ENCODE data around the gene CABP1. TPM values are rescaled to one million over a fixed set of nuclear protein-coding genes. Genes with fewer than 3 reads are reported as not detected.
"Not testable (repeated sequence)": the region's sequence is repeated elsewhere in the genome, so short reads cannot be mapped to it uniquely, and the experiment has no call there.

Gene CABP1
- 1 to 10 TPM; 3.5 to 6.8 TPM for total RNA-seq
- polyA plus RNA-seq (ENCODE audit: insufficient read length in 2 of 2): 10 to 100 TPM; 26.1 to 30.2 TPM
- long read RNA-seq, donor 1, transcript CABP1-202 (6 exons, 1,658 nt): major isoform, 7 of 7 reads
- long read RNA-seq, donor 1, partial matches to known transcripts: 0 of 7 reads
- long read RNA-seq, donor 1, other reads (novel, unspliced or antisense): 0 of 7 reads
- long read RNA-seq, donor 2, partial matches to known transcripts: 0 of 1 reads
- long read RNA-seq, donor 2, other reads (novel, unspliced or antisense): 0 of 1 reads
- long read RNA-seq, donor 3, partial matches to known transcripts: 0 of 3 reads
- long read RNA-seq, donor 3, other reads (novel, unspliced or antisense): 0 of 3 reads
- long read RNA-seq, donor 4: 0 reads

- Histone ChIP-seq H3K27ac (ENCODE audit: low read depth, low read length) (no peak within 1 kb of the TSS), H3K4me3 (ENCODE audit: low read depth, low read length) (peak within 1 kb of the TSS; percentile 26), H3K36me3 (ENCODE audit: control insufficient read depth, insufficient read depth, low read length) (no peaks in the 10 kb centered on the region), H3K27me3 (ENCODE audit: control insufficient read depth, insufficient read depth, low read length) (peaks cover 26% of the 10 kb centered on the region), H3K4me1 (ENCODE audit: control insufficient read depth, insufficient read depth, low read length) (peaks cover 20% of the 10 kb centered on the region), H3K9me3 (ENCODE audit: control insufficient read depth, insufficient read depth, low read length) (no peaks in the 10 kb centered on the region)
- DNase-seq (ENCODE audit: low read depth in 4 of 6, low spot score in 6 of 6): peak in 2 of 6 donors; percentile 77
- WGBS (ENCODE audit: insufficient coverage): 3% methylated on average over 56 of the region's 56 CpGs
These were observed at the start of gene CABP1 for GRCh38 chr12:120639771-120640721. Gene CABP1 (plus strand): TSS chr12:120640626. CDS start chr12:120640686, 60 bp downstream.

GRCh38 chr12:120590741-120591407, 49.6 kb upstream of the CABP1 start:
- Histone ChIP-seq H3K9me3 (ENCODE audit: control insufficient read depth, insufficient read depth, low read length) (no peaks in the 10 kb centered on the region), H3K27ac (ENCODE audit: low read depth, low read length) (no peak overlapping the region), H3K4me1 (ENCODE audit: control insufficient read depth, insufficient read depth, low read length) (peaks cover 5% of the 10 kb centered on the region), H3K36me3 (ENCODE audit: control insufficient read depth, insufficient read depth, low read length) (no peaks in the 10 kb centered on the region), H3K4me3 (ENCODE audit: low read depth, low read length) (no peak overlapping the region), H3K27me3 (ENCODE audit: control insufficient read depth, insufficient read depth, low read length) (no peaks in the 10 kb centered on the region)
- DNase-seq (ENCODE audit: low read depth in 4 of 6, low spot score in 6 of 6): no peak
- WGBS (ENCODE audit: insufficient coverage): 35% methylated on average over 2 of the region's 6 CpGs

DNA sequence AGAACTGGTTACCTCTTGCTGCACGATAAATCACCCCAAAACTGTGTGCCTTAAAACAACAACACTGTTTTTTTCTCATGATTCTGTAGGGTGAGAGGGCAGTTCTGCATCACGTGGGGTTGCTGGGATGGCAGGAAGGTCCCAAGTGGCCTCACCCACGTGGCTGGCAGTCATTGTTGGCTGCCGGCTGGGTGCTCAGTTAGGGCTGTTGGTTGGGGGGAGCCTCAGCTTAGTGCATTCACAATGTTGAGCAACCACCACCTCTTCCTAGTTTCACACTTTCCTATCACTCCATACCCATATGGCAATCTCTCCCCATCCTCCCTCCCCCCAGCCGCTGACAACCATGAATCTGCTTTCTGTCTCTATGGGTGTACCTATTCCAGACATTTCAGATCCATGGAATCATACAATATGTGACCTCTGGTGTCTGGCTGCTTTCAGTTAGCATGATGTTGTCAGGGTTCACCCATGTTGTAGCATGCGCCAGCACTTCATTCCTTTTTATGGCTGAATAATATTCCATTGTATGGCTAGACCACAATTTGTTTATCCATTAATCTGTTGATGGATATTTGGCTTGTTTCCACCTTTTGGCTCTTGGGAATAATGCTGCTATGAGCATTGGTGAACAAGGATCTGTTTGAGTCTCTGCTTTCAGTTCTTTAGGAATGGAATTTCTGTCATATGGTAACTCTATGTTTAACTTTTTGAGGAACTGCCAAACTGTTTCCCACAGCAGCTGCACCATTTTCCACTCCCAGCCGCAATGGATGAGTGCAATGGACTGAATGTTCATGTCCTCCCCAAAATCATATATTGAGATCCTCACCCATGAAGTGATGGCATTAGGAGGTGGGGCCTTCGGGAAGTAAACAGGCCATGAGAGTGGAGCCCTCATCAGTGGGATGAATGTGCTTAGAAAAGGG, 48.0 kb upstream of the CABP1 start:
- 53% methylated on average over 2 of the region's 8 CpGs for WGBS (ENCODE audit: insufficient coverage)
- H3K4me3 ChIP-seq (ENCODE audit: low read depth, low read length): no peak overlapping the region
- no peaks in the 10 kb centered on the region for H3K9me3 ChIP-seq (ENCODE audit: control insufficient read depth, insufficient read depth, low read length)
- H3K27ac ChIP-seq (ENCODE audit: low read depth, low read length): no peak overlapping the region
- DNase-seq (ENCODE audit: low read depth in 4 of 6, low spot score in 6 of 6): no peak
- H3K4me1 ChIP-seq (ENCODE audit: control insufficient read depth, insufficient read depth, low read length): peaks cover 5% of the 10 kb centered on the region
- H3K36me3 ChIP-seq (ENCODE audit: control insufficient read depth, insufficient read depth, low read length): no peaks in the 10 kb centered on the region
- H3K27me3 ChIP-seq (ENCODE audit: control insufficient read depth, insufficient read depth, low read length): no peaks in the 10 kb centered on the region

DNA sequence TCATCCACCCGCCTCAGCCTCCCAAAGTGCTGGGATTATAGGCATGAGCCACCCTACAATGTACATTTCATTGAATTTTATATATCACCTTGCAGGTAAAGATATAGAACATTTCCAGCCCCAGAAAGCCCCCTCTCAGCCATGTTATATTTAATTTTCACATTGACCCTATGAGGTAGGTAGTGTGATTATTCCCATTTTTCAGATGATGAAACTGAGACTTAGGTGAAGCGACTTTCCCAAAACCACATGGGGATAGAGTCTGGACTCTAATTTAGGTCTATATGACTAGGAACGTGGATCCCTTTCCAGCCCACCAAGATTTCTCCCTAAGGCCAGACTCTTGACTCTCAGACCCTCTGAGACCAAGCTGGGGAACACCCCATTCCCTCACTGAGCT, 43.5 kb upstream of the CABP1 start:
- H3K27ac ChIP-seq (ENCODE audit: low read depth, low read length): no peak overlapping the region
- 80% methylated on average over 1 of the region's 3 CpGs for WGBS (ENCODE audit: insufficient coverage)
- H3K4me3 ChIP-seq (ENCODE audit: low read depth, low read length): no peak overlapping the region
- H3K27me3 ChIP-seq (ENCODE audit: control insufficient read depth, insufficient read depth, low read length): no peaks in the 10 kb centered on the region
- H3K4me1 ChIP-seq (ENCODE audit: control insufficient read depth, insufficient read depth, low read length): peaks cover 20% of the 10 kb centered on the region
- DNase-seq (ENCODE audit: low read depth in 4 of 6, low spot score in 6 of 6): no peak
- H3K9me3 ChIP-seq (ENCODE audit: control insufficient read depth, insufficient read depth, low read length): no peaks in the 10 kb centered on the region
- no peaks in the 10 kb centered on the region for H3K36me3 ChIP-seq (ENCODE audit: control insufficient read depth, insufficient read depth, low read length)

DNA sequence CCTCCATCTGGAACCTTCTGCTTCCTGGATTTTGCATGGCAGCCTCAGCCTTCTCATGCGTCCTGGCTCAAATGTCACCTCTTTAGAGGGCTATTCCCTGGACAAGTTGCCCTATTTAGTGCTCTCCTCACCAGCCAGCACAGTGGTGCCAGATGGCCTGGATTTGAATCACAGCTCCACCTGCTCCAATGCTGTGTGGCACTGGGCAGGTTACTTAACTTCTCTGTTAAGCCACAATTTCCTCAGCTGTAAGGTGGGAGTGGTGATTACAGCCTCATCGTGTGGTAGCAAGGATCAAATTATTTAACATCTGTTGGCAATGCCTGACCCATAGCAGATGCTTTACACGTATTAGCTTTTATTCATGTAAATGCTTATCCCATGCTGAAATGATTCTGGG, 42.6 kb upstream of the CABP1 start:
- no peak overlapping the region for H3K27ac ChIP-seq (ENCODE audit: low read depth, low read length)
- WGBS (ENCODE audit: insufficient coverage): 89% methylated on average over 1 of the region's 3 CpGs
- peaks cover 20% of the 10 kb centered on the region for H3K4me1 ChIP-seq (ENCODE audit: control insufficient read depth, insufficient read depth, low read length)
- no peaks in the 10 kb centered on the region for H3K9me3 ChIP-seq (ENCODE audit: control insufficient read depth, insufficient read depth, low read length)
- no peak for DNase-seq (ENCODE audit: low read depth in 4 of 6, low spot score in 6 of 6)
- no peaks in the 10 kb centered on the region for H3K27me3 ChIP-seq (ENCODE audit: control insufficient read depth, insufficient read depth, low read length)
- H3K4me3 ChIP-seq (ENCODE audit: low read depth, low read length): no peak overlapping the region
- H3K36me3 ChIP-seq (ENCODE audit: control insufficient read depth, insufficient read depth, low read length): no peaks in the 10 kb centered on the region

DNA sequence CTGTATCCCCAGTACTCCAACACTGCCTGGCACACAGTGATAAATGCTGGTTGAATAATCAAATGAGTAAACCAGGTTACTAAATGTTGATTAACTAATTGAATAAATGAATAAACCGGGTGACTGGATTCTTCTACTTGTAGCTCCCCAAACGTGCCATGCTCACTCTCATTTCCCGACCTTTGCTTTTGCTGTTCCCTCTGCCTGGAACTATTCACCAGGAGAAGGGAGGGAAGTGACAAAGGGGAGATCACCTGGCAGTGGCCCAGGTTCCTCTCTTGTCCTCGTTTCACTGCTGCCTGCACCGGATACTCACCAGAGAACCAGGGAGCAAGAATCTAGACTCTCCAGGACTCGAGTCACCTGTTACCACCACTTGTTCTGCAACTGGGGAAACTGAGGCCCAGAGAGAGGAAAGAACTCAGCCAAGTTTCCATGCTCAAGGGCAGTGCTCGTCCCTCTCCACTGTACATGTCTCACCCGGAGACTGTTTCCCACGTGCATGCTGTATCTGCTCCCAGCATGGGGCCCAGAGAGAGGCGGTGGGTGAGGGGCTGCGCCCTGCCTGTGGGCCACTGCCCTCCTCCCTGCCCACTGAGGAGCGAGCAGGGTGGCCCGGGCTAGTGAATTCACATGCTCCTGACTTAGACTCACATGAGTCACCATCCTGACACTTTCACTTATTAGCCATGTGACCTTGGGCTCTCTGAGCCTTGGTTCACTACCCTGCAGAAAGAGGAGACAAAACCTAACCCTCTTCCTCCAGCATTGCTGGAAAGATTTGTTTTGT, 41.6 kb upstream of the CABP1 start:
- Histone ChIP-seq H3K4me3 (ENCODE audit: low read depth, low read length) (no peak overlapping the region), H3K27ac (ENCODE audit: low read depth, low read length) (no peak overlapping the region), H3K9me3 (ENCODE audit: control insufficient read depth, insufficient read depth, low read length) (no peaks in the 10 kb centered on the region), H3K27me3 (ENCODE audit: control insufficient read depth, insufficient read depth, low read length) (no peaks in the 10 kb centered on the region), H3K36me3 (ENCODE audit: control insufficient read depth, insufficient read depth, low read length) (no peaks in the 10 kb centered on the region), H3K4me1 (ENCODE audit: control insufficient read depth, insufficient read depth, low read length) (peaks cover 20% of the 10 kb centered on the region)
- 34% methylated on average over 10 of the region's 13 CpGs for WGBS (ENCODE audit: insufficient coverage)
- DNase-seq (ENCODE audit: low read depth in 4 of 6, low spot score in 6 of 6): no peak

GRCh38 chr12:120599672-120600552, 40.5 kb upstream of the CABP1 start:
- H3K36me3 ChIP-seq (ENCODE audit: control insufficient read depth, insufficient read depth, low read length): no peaks in the 10 kb centered on the region
- H3K4me3 ChIP-seq (ENCODE audit: low read depth, low read length): no peak overlapping the region
- H3K27ac ChIP-seq (ENCODE audit: low read depth, low read length): no peak overlapping the region
- 53% methylated on average over 16 of the region's 23 CpGs for WGBS (ENCODE audit: insufficient coverage)
- no peak for DNase-seq (ENCODE audit: low read depth in 4 of 6, low spot score in 6 of 6)
- H3K4me1 ChIP-seq (ENCODE audit: control insufficient read depth, insufficient read depth, low read length): peaks cover 20% of the 10 kb centered on the region
- H3K9me3 ChIP-seq (ENCODE audit: control insufficient read depth, insufficient read depth, low read length): no peaks in the 10 kb centered on the region
- no peaks in the 10 kb centered on the region for H3K27me3 ChIP-seq (ENCODE audit: control insufficient read depth, insufficient read depth, low read length)

DNA sequence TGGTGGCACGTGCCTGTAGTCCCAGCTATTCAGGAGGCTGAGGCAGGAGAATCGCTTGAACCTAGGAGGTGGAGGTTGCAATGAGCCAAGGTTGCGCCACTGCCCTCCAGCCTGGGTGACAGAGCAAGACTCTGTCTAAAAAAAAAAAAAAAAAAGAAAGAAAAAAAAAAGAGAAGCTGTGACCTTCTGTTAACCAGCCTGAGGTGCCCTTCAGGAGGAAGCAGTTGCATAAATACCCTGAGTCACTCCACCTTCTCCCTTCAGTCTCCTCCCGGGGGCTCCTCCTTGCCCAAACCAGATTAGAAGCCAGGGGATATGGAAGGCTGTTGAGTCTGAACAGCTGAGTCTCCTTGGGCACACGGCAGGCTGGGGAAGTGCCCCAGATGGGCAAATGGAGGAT, 38.0 kb upstream of the CABP1 start:
- 85% methylated on average over 4 of the region's 5 CpGs for WGBS (ENCODE audit: insufficient coverage)
- H3K27ac ChIP-seq (ENCODE audit: low read depth, low read length): not testable (repeated sequence)

More for the DNA sequence above, 38.0 kb upstream of the CABP1 start:
- H3K9me3 ChIP-seq (ENCODE audit: control insufficient read depth, insufficient read depth, low read length); DNase-seq (ENCODE audit: low read depth in 4 of 6, low spot score in 6 of 6); H3K36me3 ChIP-seq (ENCODE audit: control insufficient read depth, insufficient read depth, low read length); H3K4me3 ChIP-seq (ENCODE audit: low read depth, low read length); H3K27me3 ChIP-seq (ENCODE audit: control insufficient read depth, insufficient read depth, low read length): not testable (repeated sequence)
- peaks cover 20% of the 10 kb centered on the region for H3K4me1 ChIP-seq (ENCODE audit: control insufficient read depth, insufficient read depth, low read length)

Data from spinal cord (tissue), 10 donors.